ENCODE results near the gene ADGRG7. TPM values are rescaled to one million over a fixed set of nuclear protein-coding genes. Genes with fewer than 3 reads are reported as not detected.

Gene ADGRG7
- total and polyA plus RNA-seq, 2 of the 13 experiments (the other 11 are each of a cell fraction or from before 2014, with no cell fraction given) = not detected

DNA sequence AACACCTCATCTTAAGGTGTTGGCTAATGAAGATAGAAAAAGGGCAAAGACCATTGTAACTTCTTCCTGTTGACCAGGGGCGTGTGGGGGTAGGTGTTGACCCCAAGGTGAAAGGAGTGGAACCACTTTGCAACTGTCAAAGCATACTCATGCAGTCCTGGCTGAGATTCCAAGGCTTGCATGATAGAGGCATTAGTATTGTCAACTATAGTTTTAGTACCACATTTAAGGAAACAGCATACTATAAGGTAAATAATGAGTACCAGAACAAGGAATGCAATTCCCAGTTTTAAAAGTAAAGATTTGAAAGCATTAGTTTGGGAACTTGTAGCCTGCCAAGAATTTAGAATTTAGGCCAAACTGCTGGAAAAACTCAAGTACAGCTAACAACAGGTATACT, 27.8 kb upstream of the ADGRG7 start:
- in situ Hi-C loops (cut with HindIII; ENCODE audit: extremely low pct_ligation_motif_present, low pct_unique_long_range_greater_than_20kb) (loop anchor here (25.0 kb wide), 1 partner anchor 744 kb away; no protein-coding TSS in a partner anchor), intact Hi-C loops (cut with micrococcal nuclease; ENCODE audit: unreplicated experiment) (no loop called here)
- ChIA-PET POLR2A (no interaction called here), CTCF (ENCODE audit: low intra/inter-chr PET ratio, low total read pairs) (no interaction called here)
- 18% methylated on average over 1 of the region's 1 CpG for WGBS (ENCODE audit: low lambda C conversion rate)
- no peaks in the 10 kb centered on the region for H4K20me1 ChIP-seq (ENCODE audit: insufficient read depth, low read length)
- no peaks in the 10 kb centered on the region; the same call in 1 of the 2 replicates for H3K9me3 ChIP-seq (ENCODE audit: low read length)
- ATAC-seq (no peak), FAIRE-seq (no peak), DNase-seq (ENCODE audit: low spot score) (no peak)
- no peak overlapping the region for H2AFZ ChIP-seq (ENCODE audit: low read length)
- H3K27me3 ChIP-seq (ENCODE audit: control insufficient read depth in 1 of 2, insufficient read depth in 2 of 2, low read length in 2 of 2) = no peaks in the 10 kb centered on the region
- H3K4me2 ChIP-seq (ENCODE audit: low read depth, low read length) = no peak overlapping the region
- H3K79me2 ChIP-seq (ENCODE audit: insufficient read depth, low read length) = no peaks in the 10 kb centered on the region
- no peaks in the 10 kb centered on the region; a peak in 1 of 5 replicates for H3K36me3 ChIP-seq (replicated peaks in 1 of 2; ENCODE audit: control insufficient read depth in 1 of 2, insufficient read depth in 2 of 2, low read length in 2 of 2)
- no peak for TF ChIP-seq MAFF (IDR thresholded peaks at IDR 0.05; ENCODE audit: low read depth, low read length)
- no peak for TF ChIP-seq NR2F1 (CRISPR knock-in tag; IDR thresholded peaks at IDR 0.05)
- no peak for TF ChIP-seq MXI1 (IDR thresholded peaks at IDR 0.05; ENCODE audit: borderline replicate concordance, low read depth, low read length)
- TF ChIP-seq NFAT5 (CRISPR knock-in tag; IDR thresholded peaks at IDR 0.05) = no peak
- no peak for TF ChIP-seq RNF2 (conservative IDR thresholded peaks at IDR 0.05; ENCODE audit: low read depth)
- TF ChIP-seq, protein P1, sequence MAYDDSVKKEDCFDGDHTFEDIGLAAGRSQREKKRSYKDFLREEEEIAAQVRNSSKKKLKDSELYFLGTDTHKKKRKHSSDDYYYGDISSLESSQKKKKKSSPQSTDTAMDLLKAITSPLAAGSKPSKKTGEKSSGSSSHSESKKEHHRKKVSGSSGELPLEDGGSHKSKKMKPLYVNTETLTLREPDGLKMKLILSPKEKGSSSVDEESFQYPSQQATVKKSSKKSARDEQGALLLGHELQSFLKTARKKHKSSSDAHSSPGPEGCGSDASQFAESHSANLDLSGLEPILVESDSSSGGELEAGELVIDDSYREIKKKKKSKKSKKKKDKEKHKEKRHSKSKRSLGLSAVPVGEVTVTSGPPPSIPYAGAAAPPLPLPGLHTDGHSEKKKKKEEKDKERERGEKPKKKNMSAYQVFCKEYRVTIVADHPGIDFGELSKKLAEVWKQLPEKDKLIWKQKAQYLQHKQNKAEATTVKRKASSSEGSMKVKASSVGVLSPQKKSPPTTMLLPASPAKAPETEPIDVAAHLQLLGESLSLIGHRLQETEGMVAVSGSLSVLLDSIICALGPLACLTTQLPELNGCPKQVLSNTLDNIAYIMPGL (CRISPR knock-in tag; IDR thresholded peaks at IDR 0.05; ENCODE audit: borderline replicate concordance in 1 of 2, low read depth in 1 of 2) = no peak
- TF ChIP-seq MNT (IDR thresholded peaks at IDR 0.05) = no peak
- TF ChIP-seq ZBTB1 (CRISPR knock-in tag; IDR thresholded peaks at IDR 0.05; ENCODE audit: borderline replicate concordance) = no peak
- no peak overlapping the region for H3K27ac ChIP-seq (ENCODE audit: extremely low read length, insufficient read depth, low read length)
- H3K9ac ChIP-seq (ENCODE audit: insufficient read depth, low read depth, low read length) = no peak overlapping the region
- no peaks in the 10 kb centered on the region for H3K4me1 ChIP-seq (ENCODE audit: insufficient read depth, low read length)
- H3K4me3 ChIP-seq (replicated peaks in 1 of 3; ENCODE audit: insufficient read depth in 1 of 3, low read depth in 2 of 3, low read length in 3 of 3) = no peak overlapping the region
- BruUV-seq (replicated peaks) = no TSS peak
